HCT116 (cell line): ENCODE data around the gene TSPYL6. TPM values are rescaled to one million over a fixed set of nuclear protein-coding genes. Genes with fewer than 3 reads are reported as not detected.

Experiments used
- ATAC-seq: fragments of 200-7000 bp; cut with Tn5 transposase; 2 replicates; pipeline ENCODE4 v1.9.1; 2020; ENCODE audit warnings: mild to moderate bottlenecking, moderate library complexity
- BruUV-seq: library from RNA; stranded (reverse); fragments of 400-500 nt; replicated peaks from 2 replicates; lab custom pipeline; 2021; lab: Mats Ljungman, UMichigan
- CTCF ChIA-PET: fragments of 300-600 bp; sonication (Branson Sonifier 250); formaldehyde crosslinking; loops from one replicate; lab custom pipeline; 2021; ENCODE audit warnings: antibody characterized with exemption; lab: Charles Lee
- POLR2A ChIA-PET: fragments of 300-600, 350-600 bp; sonication (Branson Sonifier 250); formaldehyde crosslinking; loops from one replicate; lab custom pipeline; 2021; ENCODE audit warnings: antibody characterized with exemption; lab: Charles Lee
- RAD21 ChIA-PET, 2 experiments: fragments of 300-600 bp; sonication (Branson Sonifier 250); formaldehyde crosslinking; loops; one replicate each; lab custom pipeline; 2023; ENCODE audit warnings: low total read pairs in 2 of 2; ENCODE audit not compliant: uncharacterized antibody in 2 of 2, unreplicated experiment in 2 of 2, low non-redundant PET in 1 of 2; lab: Charles Lee
- DNase-seq: peaks from one replicate; pipeline ENCODE4 v3.0.0-alpha.2; 2010; ENCODE audit warnings: low read depth, low spot score
- H2AFZ ChIP-seq: fragments of 200-600 bp; shearing (Covaris generic), sonication (generic); 2 replicates; pipeline ENCODE4 v1.6.1; 2017; ENCODE audit warnings: low read depth, mixed run types, mixed read lengths, antibody characterized with exemption, low read length; ENCODE audit not compliant: poor library complexity, severe bottlenecking
- H3K27ac ChIP-seq: 2 replicates; pipeline ENCODE4 v1.5.1; 2012; ENCODE audit warnings: low read depth, low read length
- H3K27me3 ChIP-seq: fragments of 200-600 bp; sonication (generic); 2 replicates; pipeline ENCODE4 v1.6.1; 2016; ENCODE audit warnings: mixed run types, low read length, mixed read lengths; ENCODE audit not compliant: insufficient read depth
- H3K36me3 ChIP-seq, 2 experiments: fragments of 200-500 bp in 1 of 2; fragments of 200-600 bp in 1 of 2; sonication (Bioruptor generic) in 1 of 2; sonication (generic) in 1 of 2; 2 replicates each; pipeline versions ENCODE4 v1.5.1 to v1.6.1; 2014 to 2016; ENCODE audit warnings: low read length in 2 of 2, inconsistent platforms in 1 of 2, mixed read lengths in 1 of 2, mixed run types in 1 of 2; ENCODE audit not compliant: insufficient read depth in 2 of 2, control insufficient read depth in 1 of 2
- H3K4me1 ChIP-seq, 2 experiments: fragments of 200-600 bp in 1 of 2; sonication (generic) in 1 of 2; 2 replicates each; pipeline versions ENCODE4 v1.5.1 to v1.6.1; 2012 to 2017; ENCODE audit warnings: low read length in 2 of 2, inconsistent platforms in 1 of 2, mild to moderate bottlenecking in 1 of 2, mixed read lengths in 1 of 2, mixed run types in 1 of 2, moderate library complexity in 1 of 2; ENCODE audit not compliant: insufficient read depth in 2 of 2, control insufficient read depth in 1 of 2
- H3K4me2 ChIP-seq: fragments of 200-600 bp; sonication (generic); 2 replicates; pipeline ENCODE4 v1.6.1; 2017; ENCODE audit warnings: mixed run types, low read length, mixed read lengths
- H3K4me3 ChIP-seq, 2 experiments: fragments of 200-600 bp in 1 of 2; sonication (generic) in 1 of 2; replicated peaks in 1 of 2; 2 replicates each; pipeline ENCODE4 v1.5.1; 2011 to 2016; ENCODE audit warnings: low read length in 2 of 2, control low read depth in 1 of 2, low read depth in 1 of 2, mild to moderate bottlenecking in 1 of 2, mixed read lengths in 1 of 2, mixed run types in 1 of 2
- H3K79me2 ChIP-seq: fragments of 200-600 bp; sonication (generic); 2 replicates; pipeline ENCODE4 v1.6.1; 2017; ENCODE audit warnings: mild to moderate bottlenecking, mixed run types, low read length, moderate library complexity, mixed read lengths; ENCODE audit not compliant: insufficient read depth
- H3K9ac ChIP-seq: fragments of 200-600 bp; sonication (generic); 2 replicates; pipeline ENCODE4 v1.6.1; 2016; ENCODE audit warnings: low read length, mixed read lengths
- H3K9me2 ChIP-seq: fragments of 200-600 bp; sonication (generic), shearing (Covaris generic); 2 replicates; pipeline ENCODE4 v1.6.1; 2017; ENCODE audit warnings: mixed run types, mild to moderate bottlenecking, moderate library complexity; ENCODE audit not compliant: insufficient read depth
- H3K9me3 ChIP-seq, 2 experiments: fragments of 200-500 bp in 1 of 2; fragments of 200-600 bp in 1 of 2; sonication (Bioruptor generic) in 1 of 2; sonication (generic) in 1 of 2; 2 replicates each; pipeline ENCODE4 v1.6.1; 2014 to 2017; ENCODE audit warnings: low read length in 2 of 2, mixed read lengths in 2 of 2, inconsistent platforms in 1 of 2, low read depth in 1 of 2, mild to moderate bottlenecking in 1 of 2, mixed run types in 1 of 2, moderate library complexity in 1 of 2; ENCODE audit not compliant: control insufficient read depth in 1 of 2, insufficient read depth in 1 of 2
- H4K20me1 ChIP-seq: fragments of 200-600 bp; sonication (generic), shearing (Covaris generic); 2 replicates; pipeline ENCODE4 v1.6.1; 2017; ENCODE audit warnings: mixed run types, mild to moderate bottlenecking, moderate library complexity; ENCODE audit not compliant: insufficient read depth
- ATF3 ChIP-seq: IDR thresholded peaks from 2 replicates; pipeline ENCODE4 v1.6.1; 2012
- CBX3 ChIP-seq: IDR thresholded peaks from 2 replicates; pipeline ENCODE4 v1.6.1; 2012; ENCODE audit warnings: low read depth
- CEBPB ChIP-seq: IDR thresholded peaks from 2 replicates; pipeline ENCODE4 v1.6.1; 2012; ENCODE audit warnings: low read depth
- CTCF ChIP-seq, 3 experiments: fragments of 200-600 bp in 1 of 3; sonication (generic) in 1 of 3; IDR thresholded peaks in 2 of 3; conservative IDR thresholded peaks in 1 of 3; 2 replicates each; pipeline ENCODE4 v1.5.1; 2012 to 2017; ENCODE audit warnings: low read depth in 2 of 3, low read length in 2 of 3, antibody characterized with exemption in 1 of 3, borderline replicate concordance in 1 of 3, control low read depth in 1 of 3, mild to moderate bottlenecking in 1 of 3, mixed read lengths in 1 of 3, mixed run types in 1 of 3, moderate library complexity in 1 of 3; ENCODE audit not compliant: insufficient read depth in 1 of 3
- EZH2 ChIP-seq: fragments of 200-600 bp; sonication (generic); IDR thresholded peaks from 2 replicates; pipeline ENCODE4 v1.6.1; 2017; ENCODE audit warnings: antibody characterized with exemption, mixed run types
- EZH2phosphoT487 ChIP-seq: fragments of 200-600 bp; IDR thresholded peaks from 2 replicates; pipeline ENCODE4 v1.6.1; 2018; ENCODE audit warnings: antibody characterized with exemption, borderline replicate concordance
- JUND ChIP-seq: IDR thresholded peaks from 2 replicates; pipeline ENCODE4 v1.6.1; 2012
- POLR2A ChIP-seq: IDR thresholded peaks from 2 replicates; pipeline ENCODE4 v1.7.0; 2011; ENCODE audit warnings: borderline replicate concordance; ENCODE audit not compliant: insufficient read depth, insufficient read length; ENCODE audit errors: extremely low read depth
- SIN3A ChIP-seq: IDR thresholded peaks from 2 replicates; pipeline ENCODE4 v1.6.1; 2012; ENCODE audit warnings: low read depth
- ZFX ChIP-seq: fragments of 450-650 bp; IDR thresholded peaks from 2 replicates; pipeline ENCODE4 v1.6.1; 2017
- intact Hi-C: fragments of 100-400 bp; cut with micrococcal nuclease; formaldehyde crosslinking; loops from 2 replicates; pipeline ENCODE4 v1.10.0; 2022
- total RNA-seq: library from RNA; stranded (reverse); gene quantifications from one replicate; pipeline ENCODE4 v1.2.1, GENCODE V29; 2021; ENCODE audit not compliant: unreplicated experiment

The TSPYL6 gene
- total RNA-seq, 1 experiment from 2014 or later: not detected

GRCh38 chr2:54258166-54258565 lies 2.1 kb upstream of the TSPYL6 start:
- no peaks in the 10 kb centered on the region for H3K79me2 ChIP-seq
- no peak overlapping the region for H3K27ac ChIP-seq
- no peaks in the 10 kb centered on the region for H3K36me3 ChIP-seq
- H3K4me1 ChIP-seq: no peaks in the 10 kb centered on the region
- no peak for TF ChIP-seq EZH2phosphoT487
- no peak for TF ChIP-seq JUND
- no peak for TF ChIP-seq CEBPB
- ChIA-PET CTCF (no interaction called here), RAD21 (interaction anchor here in 1 of 2 experiments (0.6 kb wide), 1 partner anchor 52 kb away, joined by 5 read pairs; no protein-coding TSS in a partner anchor), POLR2A (no interaction called here)
- H3K4me2 ChIP-seq: no peak overlapping the region
- intact Hi-C loops: no loop called here
- no peaks in the 10 kb centered on the region for H4K20me1 ChIP-seq
- H3K9me2 ChIP-seq: no peaks in the 10 kb centered on the region
- ATAC-seq: no peak
- H2AFZ ChIP-seq: no peak overlapping the region
- no TSS peak for BruUV-seq
- no peaks in the 10 kb centered on the region for H3K27me3 ChIP-seq
- no peak overlapping the region for H3K9ac ChIP-seq
- no peaks in the 10 kb centered on the region for H3K9me3 ChIP-seq
- no peak overlapping the region for H3K4me3 ChIP-seq
- no peak for DNase-seq

- H4K20me1 ChIP-seq: no peaks in the 10 kb centered on the region
- H3K27ac ChIP-seq: no peak overlapping the region
- DNase-seq (no peak), ATAC-seq (no peak)
- intact Hi-C loops: no loop called here
- H3K9ac ChIP-seq: no peak overlapping the region
- RAD21 ChIA-PET: no interaction called here
- no peak overlapping the region for H2AFZ ChIP-seq
- no peaks in the 10 kb centered on the region for H3K9me2 ChIP-seq
- CTCF ChIA-PET: no interaction called here
- H3K4me3 ChIP-seq: no peak overlapping the region
- no peaks in the 10 kb centered on the region for H3K79me2 ChIP-seq
- no peak overlapping the region for H3K4me2 ChIP-seq
- no TSS peak for BruUV-seq
- no peaks in the 10 kb centered on the region for H3K36me3 ChIP-seq
- H3K9me3 ChIP-seq: no peaks in the 10 kb centered on the region
- POLR2A ChIA-PET: no interaction called here
- H3K4me1 ChIP-seq: no peaks in the 10 kb centered on the region
- H3K27me3 ChIP-seq: no peaks in the 10 kb centered on the region
- TF ChIP-seq CTCF (IDR thresholded peaks at IDR 0.05 in 2 of 3, conservative IDR thresholded peaks at IDR 0.05 in 1 of 3; ENCODE audit: borderline replicate concordance in 1 of 3, insufficient read depth in 1 of 3, low read depth in 2 of 3, low read length in 2 of 3) (no peak), ATF3 (no peak), EZH2 (no peak), POLR2A (no peak), ZFX (no peak), CBX3 (no peak), EZH2phosphoT487 (no peak), SIN3A (no peak)
- TF ChIP-seq, all 23 proteins: peak for 0
These were observed 569 bp downstream of the TSPYL6 start for GRCh38 chr2:54255230-54256090.
